Measurements from ENCODE around the gene ITPK1.

The ITPK1 gene

DNA sequence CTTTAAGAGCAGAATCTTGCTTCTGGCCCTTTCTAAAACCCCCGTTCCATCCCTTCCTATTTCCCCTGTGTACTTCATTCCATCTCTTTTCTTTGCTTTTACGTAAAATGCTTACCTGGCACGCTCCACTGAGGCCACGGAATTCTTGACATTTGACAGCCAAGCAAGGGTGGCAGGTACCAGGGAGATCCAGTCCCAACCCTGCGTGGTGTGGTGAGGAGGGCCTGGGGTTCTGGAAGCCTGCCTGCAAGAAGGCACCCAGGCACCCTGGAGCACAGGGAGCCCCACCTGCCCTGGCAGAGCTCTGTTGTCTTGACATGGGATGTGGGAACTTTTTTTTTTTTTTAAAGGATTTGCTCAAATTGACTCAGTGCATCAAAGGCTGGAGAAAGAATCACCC lies 48.6 kb downstream of the ITPK1 start:
- Histone ChIP-seq H2AFZ (ENCODE audit: low read depth, low read length) (no peak overlapping the region), H3K27ac (ENCODE audit: low read length) (no peak overlapping the region), H3K4me3 (ENCODE audit: low read depth in 1 of 2, low read length in 2 of 2) (no peak overlapping the region), H3K9ac (ENCODE audit: low read depth, low read length) (no peak overlapping the region), H3K4me1 (ENCODE audit: insufficient read depth, low read length) (peaks cover 17% of the 10 kb centered on the region), H3K79me2 (ENCODE audit: insufficient read depth, low read length) (peaks cover 2% of the 10 kb centered on the region; the same call in 1 of the 2 replicates), H3K36me3 (ENCODE audit: insufficient read depth, low read length) (peaks cover 6% of the 10 kb centered on the region; the same call in 1 of the 2 replicates), H4K20me1 (ENCODE audit: insufficient read depth, low read length) (peaks cover 56% of the 10 kb centered on the region), H3K4me2 (ENCODE audit: insufficient read depth, low read length) (no peak overlapping the region), H3K27me3 (ENCODE audit: insufficient read depth, low read length, poor library complexity) (no peaks in the 10 kb centered on the region), H3K9me3 (ENCODE audit: insufficient read depth, low read length, severe bottlenecking) (no peaks in the 10 kb centered on the region)
- TF ChIP-seq, protein P1, sequence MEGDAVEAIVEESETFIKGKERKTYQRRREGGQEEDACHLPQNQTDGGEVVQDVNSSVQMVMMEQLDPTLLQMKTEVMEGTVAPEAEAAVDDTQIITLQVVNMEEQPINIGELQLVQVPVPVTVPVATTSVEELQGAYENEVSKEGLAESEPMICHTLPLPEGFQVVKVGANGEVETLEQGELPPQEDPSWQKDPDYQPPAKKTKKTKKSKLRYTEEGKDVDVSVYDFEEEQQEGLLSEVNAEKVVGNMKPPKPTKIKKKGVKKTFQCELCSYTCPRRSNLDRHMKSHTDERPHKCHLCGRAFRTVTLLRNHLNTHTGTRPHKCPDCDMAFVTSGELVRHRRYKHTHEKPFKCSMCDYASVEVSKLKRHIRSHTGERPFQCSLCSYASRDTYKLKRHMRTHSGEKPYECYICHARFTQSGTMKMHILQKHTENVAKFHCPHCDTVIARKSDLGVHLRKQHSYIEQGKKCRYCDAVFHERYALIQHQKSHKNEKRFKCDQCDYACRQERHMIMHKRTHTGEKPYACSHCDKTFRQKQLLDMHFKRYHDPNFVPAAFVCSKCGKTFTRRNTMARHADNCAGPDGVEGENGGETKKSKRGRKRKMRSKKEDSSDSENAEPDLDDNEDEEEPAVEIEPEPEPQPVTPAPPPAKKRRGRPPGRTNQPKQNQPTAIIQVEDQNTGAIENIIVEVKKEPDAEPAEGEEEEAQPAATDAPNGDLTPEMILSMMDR (IDR thresholded peaks at IDR 0.05; ENCODE audit: borderline replicate concordance, extremely low read depth, low read length, poor library complexity, severe bottlenecking), result no peak
- no peak for TF ChIP-seq EZH2 (IDR thresholded peaks at IDR 0.05; ENCODE audit: borderline replicate concordance, low read depth, low read length, severe bottlenecking)
- DNase-seq, result no peak
- ATAC-seq (ENCODE audit: insufficient read depth, low read depth), result no peak

DNA sequence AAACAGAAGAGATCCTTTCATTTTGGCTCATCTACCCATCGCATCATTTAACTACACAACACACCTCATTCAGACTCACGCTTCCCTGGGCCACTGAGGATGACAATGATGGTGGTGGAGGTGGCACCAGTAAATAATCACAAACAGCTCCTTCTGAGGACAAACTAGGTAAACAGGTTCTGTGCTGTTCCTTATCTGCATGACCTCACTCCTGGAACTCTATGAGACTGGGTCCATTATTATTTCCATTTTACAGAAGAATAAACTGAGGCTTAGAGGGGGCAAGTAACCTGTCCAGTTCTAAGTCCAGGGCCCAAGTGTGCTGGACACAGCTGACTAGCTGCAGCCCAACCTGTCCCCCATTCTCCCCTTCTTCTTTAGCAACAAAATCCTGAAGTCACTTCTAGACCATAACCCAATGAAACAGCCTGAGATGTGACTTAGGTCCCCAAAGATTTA lies 50.4 kb downstream of the ITPK1 start:
- TF ChIP-seq, protein P1 (IDR thresholded peaks at IDR 0.05; ENCODE audit: borderline replicate concordance, extremely low read depth, low read length, poor library complexity, severe bottlenecking), result no peak
- TF ChIP-seq EZH2 (IDR thresholded peaks at IDR 0.05; ENCODE audit: borderline replicate concordance, low read depth, low read length, severe bottlenecking), result no peak
- Histone ChIP-seq H3K79me2 (ENCODE audit: insufficient read depth, low read length) (peaks cover 2% of the 10 kb centered on the region; the same call in 1 of the 2 replicates), H3K27ac (ENCODE audit: low read length) (no peak overlapping the region; the same call in 1 of the 2 replicates), H3K36me3 (ENCODE audit: insufficient read depth, low read length) (peaks cover 6% of the 10 kb centered on the region; the same call in 1 of the 2 replicates), H3K4me2 (ENCODE audit: insufficient read depth, low read length) (no peak overlapping the region), H3K9me3 (ENCODE audit: insufficient read depth, low read length, severe bottlenecking) (no peaks in the 10 kb centered on the region), H2AFZ (ENCODE audit: low read depth, low read length) (no peak overlapping the region), H3K4me3 (ENCODE audit: low read depth in 1 of 2, low read length in 2 of 2) (no peak overlapping the region), H3K9ac (ENCODE audit: low read depth, low read length) (no peak overlapping the region), H4K20me1 (ENCODE audit: insufficient read depth, low read length) (peaks cover 66% of the 10 kb centered on the region), H3K4me1 (ENCODE audit: insufficient read depth, low read length) (peaks cover 17% of the 10 kb centered on the region), H3K27me3 (ENCODE audit: insufficient read depth, low read length, poor library complexity) (no peaks in the 10 kb centered on the region)
- DNase-seq (no peak), ATAC-seq (ENCODE audit: insufficient read depth, low read depth) (no peak)

DNA sequence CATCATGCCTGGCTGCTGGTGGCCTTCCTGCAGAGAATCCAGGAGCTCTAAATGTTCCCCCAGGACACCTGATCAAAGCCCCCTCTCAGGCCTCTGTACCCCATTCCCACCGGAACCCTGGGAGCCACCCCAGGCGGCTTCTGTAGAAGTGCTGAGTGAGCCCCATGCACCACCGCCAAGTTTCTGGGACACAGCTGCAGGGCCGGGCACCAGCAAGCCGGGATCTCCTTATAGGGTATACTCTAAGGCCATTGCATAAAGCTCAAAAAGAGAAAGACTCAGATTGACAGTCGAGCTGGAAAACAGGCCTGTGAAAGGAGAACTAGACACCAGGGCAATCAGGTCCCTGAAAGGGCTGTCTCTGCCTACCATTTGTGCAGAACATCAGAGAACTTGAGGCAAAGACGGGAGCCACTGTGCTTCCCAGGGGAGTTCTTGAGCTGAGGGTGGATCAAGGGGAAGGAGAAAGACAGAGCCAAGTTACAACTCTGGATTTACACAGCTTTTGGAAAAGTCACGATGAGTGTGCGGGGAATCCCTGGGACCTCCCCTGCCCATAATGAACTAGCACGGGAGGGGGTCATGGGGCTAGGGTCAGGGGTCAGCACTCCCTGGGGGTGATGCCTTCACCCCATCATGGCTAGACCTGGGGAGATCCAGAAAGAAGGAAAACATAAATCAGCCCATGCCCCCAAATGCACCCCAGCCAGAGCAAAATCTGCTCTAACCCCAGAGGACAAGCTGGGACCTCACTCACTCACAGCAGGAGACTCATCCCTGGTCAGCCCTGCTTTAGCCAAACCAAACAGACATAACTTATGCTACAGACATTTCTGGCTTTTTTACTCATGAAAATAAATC lies 51.1 kb downstream of the ITPK1 start:
- no peaks in the 10 kb centered on the region for H3K9me3 ChIP-seq (ENCODE audit: insufficient read depth, low read length, severe bottlenecking)
- H3K79me2 ChIP-seq (ENCODE audit: insufficient read depth, low read length), result peaks cover 2% of the 10 kb centered on the region; the same call in 1 of the 2 replicates
- no peak for TF ChIP-seq EZH2 (IDR thresholded peaks at IDR 0.05; ENCODE audit: borderline replicate concordance, low read depth, low read length, severe bottlenecking)
- TF ChIP-seq, protein P1 (IDR thresholded peaks at IDR 0.05; ENCODE audit: borderline replicate concordance, extremely low read depth, low read length, poor library complexity, severe bottlenecking), result no peak
- H3K27ac ChIP-seq (ENCODE audit: low read length), result no peak overlapping the region
- H3K36me3 ChIP-seq (ENCODE audit: insufficient read depth, low read length), result peaks cover 6% of the 10 kb centered on the region; the same call in 1 of the 2 replicates
- H3K27me3 ChIP-seq (ENCODE audit: insufficient read depth, low read length, poor library complexity), result no peaks in the 10 kb centered on the region
- H3K4me3 ChIP-seq (ENCODE audit: low read depth in 1 of 2, low read length in 2 of 2), result no peak overlapping the region
- peaks cover 70% of the 10 kb centered on the region for H4K20me1 ChIP-seq (ENCODE audit: insufficient read depth, low read length)
- no peak for ATAC-seq (ENCODE audit: insufficient read depth, low read depth)
- peaks cover 17% of the 10 kb centered on the region for H3K4me1 ChIP-seq (ENCODE audit: insufficient read depth, low read length)
- no peak for DNase-seq
- no peak overlapping the region for H3K9ac ChIP-seq (ENCODE audit: low read depth, low read length)
- H2AFZ ChIP-seq (ENCODE audit: low read depth, low read length), result no peak overlapping the region
- no peak overlapping the region for H3K4me2 ChIP-seq (ENCODE audit: insufficient read depth, low read length)

Data from DND-41 (cell line).